Measurements from ENCODE around the gene RSRC1.
"Not testable (repeated sequence)": the region's sequence is repeated elsewhere in the genome, so short reads cannot be mapped to it uniquely, and the experiment has no call there.

RSRC1 gene

GRCh38 chr3:158528076-158528674, 418.3 kb downstream of the RSRC1 start:
- no peak overlapping the region for H3K4me3 ChIP-seq (ENCODE audit: low read depth, low read length)
- no peak overlapping the region for H3K9ac ChIP-seq (ENCODE audit: low read depth, low read length)
- no peaks in the 10 kb centered on the region for H3K9me3 ChIP-seq (ENCODE audit: control insufficient read depth, insufficient read depth, low read length)
- no peaks in the 10 kb centered on the region for H3K36me3 ChIP-seq (ENCODE audit: control insufficient read depth, insufficient read depth, low read length)
- no peaks in the 10 kb centered on the region for H3K27me3 ChIP-seq (ENCODE audit: control insufficient read depth, insufficient read depth, low read length)
- no peak overlapping the region for H3K27ac ChIP-seq (ENCODE audit: low read depth, low read length)
- H3K4me1 ChIP-seq (ENCODE audit: control insufficient read depth, insufficient read depth, low read length): no peaks in the 10 kb centered on the region

GRCh38 chr3:158531334-158531733, 421.4 kb downstream of the RSRC1 start:
- no peak overlapping the region for H3K27ac ChIP-seq (ENCODE audit: low read depth, low read length)

GRCh38 chr3:158532099-158532734, 422.3 kb downstream of the RSRC1 start:
- Histone ChIP-seq H3K9me3 (ENCODE audit: control insufficient read depth, insufficient read depth, low read length) (no peaks in the 10 kb centered on the region), H3K27me3 (ENCODE audit: control insufficient read depth, insufficient read depth, low read length) (no peaks in the 10 kb centered on the region), H3K36me3 (ENCODE audit: control insufficient read depth, insufficient read depth, low read length) (no peaks in the 10 kb centered on the region), H3K4me3 (ENCODE audit: low read depth, low read length) (no peak overlapping the region), H3K4me1 (ENCODE audit: control insufficient read depth, insufficient read depth, low read length) (no peaks in the 10 kb centered on the region), H3K27ac (ENCODE audit: low read depth, low read length) (no peak overlapping the region), H3K9ac (ENCODE audit: low read depth, low read length) (no peak overlapping the region)

More at GRCh38 chr3:158531334-158531733, 421.4 kb downstream of the RSRC1 start:
- Histone ChIP-seq H3K4me3 (ENCODE audit: low read depth, low read length) (no peak overlapping the region), H3K9me3 (ENCODE audit: control insufficient read depth, insufficient read depth, low read length) (no peaks in the 10 kb centered on the region), H3K4me1 (ENCODE audit: control insufficient read depth, insufficient read depth, low read length) (no peaks in the 10 kb centered on the region), H3K9ac (ENCODE audit: low read depth, low read length) (no peak overlapping the region), H3K36me3 (ENCODE audit: control insufficient read depth, insufficient read depth, low read length) (no peaks in the 10 kb centered on the region), H3K27me3 (ENCODE audit: control insufficient read depth, insufficient read depth, low read length) (no peaks in the 10 kb centered on the region)

- Histone ChIP-seq H3K27me3 (ENCODE audit: control insufficient read depth, insufficient read depth, low read length) (no peaks in the 10 kb centered on the region), H3K4me3 (ENCODE audit: low read depth, low read length) (no peak overlapping the region), H3K27ac (ENCODE audit: low read depth, low read length) (no peak overlapping the region), H3K36me3 (ENCODE audit: control insufficient read depth, insufficient read depth, low read length) (no peaks in the 10 kb centered on the region), H3K9ac (ENCODE audit: low read depth, low read length) (no peak overlapping the region), H3K9me3 (ENCODE audit: control insufficient read depth, insufficient read depth, low read length) (no peaks in the 10 kb centered on the region), H3K4me1 (ENCODE audit: control insufficient read depth, insufficient read depth, low read length) (no peaks in the 10 kb centered on the region)
Measured at GRCh38 chr3:158535918-158536317, 426.0 kb downstream of the RSRC1 start.

- H3K9me3 ChIP-seq (ENCODE audit: control insufficient read depth, insufficient read depth, low read length): no peaks in the 10 kb centered on the region
- no peak overlapping the region for H3K9ac ChIP-seq (ENCODE audit: low read depth, low read length)
- H3K27me3 ChIP-seq (ENCODE audit: control insufficient read depth, insufficient read depth, low read length): no peaks in the 10 kb centered on the region
- H3K4me3 ChIP-seq (ENCODE audit: low read depth, low read length): no peak overlapping the region
- H3K4me1 ChIP-seq (ENCODE audit: control insufficient read depth, insufficient read depth, low read length): no peaks in the 10 kb centered on the region
- no peak overlapping the region for H3K27ac ChIP-seq (ENCODE audit: low read depth, low read length)
- H3K36me3 ChIP-seq (ENCODE audit: control insufficient read depth, insufficient read depth, low read length): no peaks in the 10 kb centered on the region; the same call in 1 of the 2 replicates
Measured at GRCh38 chr3:158539414-158540014, 429.6 kb downstream of the RSRC1 start.

- H3K27me3 ChIP-seq (ENCODE audit: control insufficient read depth, insufficient read depth, low read length): no peaks in the 10 kb centered on the region
Measured at GRCh38 chr3:158540066-158540465, 430.2 kb downstream of the RSRC1 start.

GRCh38 chr3:158548691-158549090, 438.8 kb downstream of the RSRC1 start:
- Histone ChIP-seq H3K4me3 (ENCODE audit: low read depth, low read length) (no peak overlapping the region), H3K9ac (ENCODE audit: low read depth, low read length) (no peak overlapping the region), H3K27ac (ENCODE audit: low read depth, low read length) (no peak overlapping the region), H3K27me3 (ENCODE audit: control insufficient read depth, insufficient read depth, low read length) (no peaks in the 10 kb centered on the region), H3K4me1 (ENCODE audit: control insufficient read depth, insufficient read depth, low read length) (no peaks in the 10 kb centered on the region), H3K9me3 (ENCODE audit: control insufficient read depth, insufficient read depth, low read length) (no peaks in the 10 kb centered on the region; the same call in 1 of the 2 replicates), H3K36me3 (ENCODE audit: control insufficient read depth, insufficient read depth, low read length) (no peaks in the 10 kb centered on the region; the same call in 1 of the 2 replicates)

More at GRCh38 chr3:158540066-158540465, 430.2 kb downstream of the RSRC1 start:
- Histone ChIP-seq H3K4me1 (ENCODE audit: control insufficient read depth, insufficient read depth, low read length) (no peaks in the 10 kb centered on the region), H3K36me3 (ENCODE audit: control insufficient read depth, insufficient read depth, low read length) (no peaks in the 10 kb centered on the region; the same call in 1 of the 2 replicates), H3K4me3 (ENCODE audit: low read depth, low read length) (no peak overlapping the region), H3K9ac (ENCODE audit: low read depth, low read length) (no peak overlapping the region), H3K9me3 (ENCODE audit: control insufficient read depth, insufficient read depth, low read length) (no peaks in the 10 kb centered on the region), H3K27ac (ENCODE audit: low read depth, low read length) (no peak overlapping the region)

GRCh38 chr3:158549938-158550337, 440.0 kb downstream of the RSRC1 start:
- not testable (repeated sequence) for H3K27me3 ChIP-seq (ENCODE audit: control insufficient read depth, insufficient read depth, low read length); H3K27ac ChIP-seq (ENCODE audit: low read depth, low read length); H3K4me3 ChIP-seq (ENCODE audit: low read depth, low read length); H3K4me1 ChIP-seq (ENCODE audit: control insufficient read depth, insufficient read depth, low read length); H3K36me3 ChIP-seq (ENCODE audit: control insufficient read depth, insufficient read depth, low read length); H3K9me3 ChIP-seq (ENCODE audit: control insufficient read depth, insufficient read depth, low read length); H3K9ac ChIP-seq (ENCODE audit: low read depth, low read length)

GRCh38 chr3:158552124-158552523, 442.2 kb downstream of the RSRC1 start:
- H3K4me1 ChIP-seq (ENCODE audit: control insufficient read depth, insufficient read depth, low read length): no peaks in the 10 kb centered on the region
- H3K27me3 ChIP-seq (ENCODE audit: control insufficient read depth, insufficient read depth, low read length): no peaks in the 10 kb centered on the region
- H3K9ac ChIP-seq (ENCODE audit: low read depth, low read length): no peak overlapping the region
- no peaks in the 10 kb centered on the region for H3K36me3 ChIP-seq (ENCODE audit: control insufficient read depth, insufficient read depth, low read length)
- H3K4me3 ChIP-seq (ENCODE audit: low read depth, low read length): no peak overlapping the region
- H3K9me3 ChIP-seq (ENCODE audit: control insufficient read depth, insufficient read depth, low read length): peaks cover 7% of the 10 kb centered on the region
- H3K27ac ChIP-seq (ENCODE audit: low read depth, low read length): no peak overlapping the region

- Histone ChIP-seq H3K27ac (ENCODE audit: low read depth, low read length) (no peak overlapping the region), H3K9ac (ENCODE audit: low read depth, low read length) (no peak overlapping the region), H3K4me1 (ENCODE audit: control insufficient read depth, insufficient read depth, low read length) (no peaks in the 10 kb centered on the region), H3K4me3 (ENCODE audit: low read depth, low read length) (no peak overlapping the region), H3K9me3 (ENCODE audit: control insufficient read depth, insufficient read depth, low read length) (peaks cover 7% of the 10 kb centered on the region), H3K36me3 (ENCODE audit: control insufficient read depth, insufficient read depth, low read length) (no peaks in the 10 kb centered on the region), H3K27me3 (ENCODE audit: control insufficient read depth, insufficient read depth, low read length) (no peaks in the 10 kb centered on the region)
Measured at GRCh38 chr3:158559504-158559903, 449.6 kb downstream of the RSRC1 start.

- Histone ChIP-seq H3K36me3 (ENCODE audit: control insufficient read depth, insufficient read depth, low read length) (no peaks in the 10 kb centered on the region), H3K27ac (ENCODE audit: low read depth, low read length) (no peak overlapping the region), H3K9me3 (ENCODE audit: control insufficient read depth, insufficient read depth, low read length) (peaks cover 6% of the 10 kb centered on the region), H3K4me3 (ENCODE audit: low read depth, low read length) (no peak overlapping the region), H3K9ac (ENCODE audit: low read depth, low read length) (no peak overlapping the region), H3K4me1 (ENCODE audit: control insufficient read depth, insufficient read depth, low read length) (no peaks in the 10 kb centered on the region), H3K27me3 (ENCODE audit: control insufficient read depth, insufficient read depth, low read length) (no peaks in the 10 kb centered on the region)
Measured at GRCh38 chr3:158560979-158561378, 451.1 kb downstream of the RSRC1 start.
